HG02852 (cell line): ENCODE results near the gene LINC01488.

Source experiments
- ATAC-seq: cut with Tn5 transposase; IDR thresholded peaks from one replicate; pipeline ENCODE4 v1.9.1; 2021; ENCODE audit warnings: mild to moderate bottlenecking, moderate library complexity; ENCODE audit not compliant: unreplicated experiment

LINC01488 gene

DNA sequence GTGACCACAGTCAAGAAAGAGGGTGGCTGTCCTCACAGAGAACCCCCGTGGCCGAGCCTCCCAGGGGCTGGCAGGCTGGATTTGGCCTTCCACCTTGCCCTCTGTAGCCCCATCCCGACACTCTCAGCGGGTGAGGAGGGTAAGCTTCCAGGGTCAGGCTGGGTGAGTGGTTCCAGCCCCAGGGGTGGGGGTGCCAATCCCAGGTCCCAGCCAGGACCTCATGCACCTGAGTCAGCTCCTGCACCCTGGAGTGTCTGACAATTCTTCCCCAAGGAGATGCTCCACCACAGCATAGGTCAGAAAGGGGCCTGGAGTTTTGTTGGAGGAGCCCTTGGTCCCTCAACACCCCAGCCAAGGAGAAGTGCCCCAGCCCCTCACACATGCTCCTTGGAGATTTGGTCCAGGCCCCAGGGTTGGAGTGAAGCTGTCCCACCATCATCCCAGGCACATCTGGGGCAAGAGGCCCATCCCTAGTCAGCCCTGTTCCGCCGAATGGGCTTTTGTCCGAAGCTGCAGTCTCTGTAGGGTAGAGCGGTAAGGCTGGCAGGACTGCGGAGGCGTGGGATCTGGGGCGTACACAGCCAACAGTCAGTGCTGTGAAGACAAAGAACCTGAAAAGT, 8.4 kb downstream of the LINC01488 start:
- ATAC-seq: no peak

DNA sequence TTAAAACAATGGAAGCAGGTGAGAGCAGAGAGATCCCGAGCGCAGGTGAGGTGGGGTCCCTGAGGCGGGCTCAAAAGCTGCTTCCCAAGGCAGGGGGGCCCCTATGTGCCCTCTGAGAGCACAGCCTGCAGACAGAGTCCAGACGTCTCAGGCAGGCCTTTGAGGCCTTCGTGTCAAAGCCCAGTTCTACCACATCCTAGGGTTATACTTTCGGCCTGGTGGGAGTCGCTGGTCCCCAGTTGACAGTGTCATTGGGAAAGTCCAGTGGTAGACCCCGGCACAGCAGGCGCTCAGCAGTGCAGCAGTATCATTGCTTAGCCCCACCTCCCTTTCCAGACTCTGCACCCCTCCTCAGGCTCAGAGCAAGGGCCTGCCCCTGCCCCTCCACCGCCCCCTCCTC, 9.1 kb downstream of the LINC01488 start:
- no peak for ATAC-seq

DNA sequence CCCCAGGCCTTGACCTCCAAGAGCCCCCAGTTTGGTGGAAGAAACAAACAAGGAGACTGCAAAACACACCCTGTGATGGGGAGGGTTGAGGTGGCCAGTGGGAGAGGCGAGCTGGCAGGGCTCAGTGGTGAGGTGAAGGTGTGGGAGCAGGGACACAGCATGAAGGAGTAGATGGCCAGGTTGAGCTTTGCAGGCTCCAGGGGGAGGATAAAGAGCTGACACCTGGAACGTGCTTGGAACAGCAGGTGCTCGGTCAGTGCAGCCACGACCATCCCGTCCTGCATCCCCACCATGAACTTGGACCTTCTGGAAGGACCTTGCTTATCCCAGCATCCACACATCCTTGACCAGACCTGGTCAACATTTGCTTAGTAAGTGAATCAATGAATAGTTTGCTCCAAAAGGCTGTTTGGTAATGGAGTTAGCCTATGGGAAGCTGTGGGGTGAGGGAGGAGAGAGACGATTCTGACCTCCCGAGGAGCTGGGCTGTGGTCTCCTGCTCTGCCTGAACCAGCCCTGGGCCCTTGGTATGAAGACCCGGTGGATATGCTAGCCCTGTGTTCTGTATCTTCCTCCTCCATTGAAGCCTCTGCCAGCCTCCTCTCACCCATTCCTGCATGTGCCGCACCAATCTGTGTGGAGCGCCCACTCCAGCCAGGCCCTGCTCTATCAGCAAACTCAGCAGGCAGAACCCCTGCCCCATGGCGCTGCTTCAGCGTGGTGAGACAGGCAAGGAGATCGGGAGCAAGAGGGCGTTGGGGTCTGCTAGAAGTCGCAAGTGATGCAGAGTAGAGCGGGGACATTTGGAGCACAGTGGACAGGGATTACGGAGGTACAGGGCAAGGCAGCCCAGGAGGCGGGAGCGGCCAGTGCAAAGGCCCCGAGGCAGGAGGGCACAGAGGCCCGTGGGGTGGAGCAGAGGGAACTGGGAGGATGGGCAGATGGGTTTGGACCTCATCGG, 9.9 kb downstream of the LINC01488 start:
- no peak for ATAC-seq

DNA sequence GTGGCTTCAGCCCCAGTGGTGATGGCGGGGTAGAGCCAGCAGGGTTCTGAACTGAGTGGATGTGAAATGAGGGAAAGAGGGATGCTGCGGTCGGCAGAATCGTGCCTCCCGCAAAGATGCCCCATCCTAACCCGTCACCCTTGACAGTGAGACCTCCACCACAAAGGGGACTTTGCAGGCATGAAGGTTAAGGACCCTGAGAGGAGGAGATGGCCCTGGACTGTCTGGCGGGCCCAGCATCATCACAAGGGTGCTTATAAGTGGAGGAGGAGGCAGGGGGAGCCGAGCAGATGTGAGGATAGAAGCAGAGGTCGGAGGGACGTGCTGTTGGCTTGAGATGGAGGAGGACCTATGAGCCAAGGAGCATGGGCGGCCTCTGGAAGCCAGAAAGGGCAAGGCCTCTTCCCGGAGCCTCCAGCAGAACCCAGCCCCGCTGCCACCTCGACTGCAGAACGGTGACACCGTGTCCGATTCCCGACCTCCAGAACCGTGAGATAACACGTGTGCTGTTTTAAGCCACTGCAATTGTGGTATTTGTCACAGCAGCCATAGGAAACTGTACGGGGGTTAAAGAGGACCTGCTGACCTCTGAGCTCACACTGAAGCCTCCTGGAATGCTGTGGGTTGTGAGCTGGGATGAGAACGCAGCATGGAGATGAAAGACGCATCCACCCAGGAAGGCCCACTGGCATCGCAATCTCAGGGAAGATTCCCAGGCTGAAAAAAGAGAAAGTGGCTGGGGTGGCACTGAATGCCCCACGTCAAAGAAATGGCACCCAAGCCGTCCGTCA, 10.9 kb downstream of the LINC01488 start:
- no peak for ATAC-seq

DNA sequence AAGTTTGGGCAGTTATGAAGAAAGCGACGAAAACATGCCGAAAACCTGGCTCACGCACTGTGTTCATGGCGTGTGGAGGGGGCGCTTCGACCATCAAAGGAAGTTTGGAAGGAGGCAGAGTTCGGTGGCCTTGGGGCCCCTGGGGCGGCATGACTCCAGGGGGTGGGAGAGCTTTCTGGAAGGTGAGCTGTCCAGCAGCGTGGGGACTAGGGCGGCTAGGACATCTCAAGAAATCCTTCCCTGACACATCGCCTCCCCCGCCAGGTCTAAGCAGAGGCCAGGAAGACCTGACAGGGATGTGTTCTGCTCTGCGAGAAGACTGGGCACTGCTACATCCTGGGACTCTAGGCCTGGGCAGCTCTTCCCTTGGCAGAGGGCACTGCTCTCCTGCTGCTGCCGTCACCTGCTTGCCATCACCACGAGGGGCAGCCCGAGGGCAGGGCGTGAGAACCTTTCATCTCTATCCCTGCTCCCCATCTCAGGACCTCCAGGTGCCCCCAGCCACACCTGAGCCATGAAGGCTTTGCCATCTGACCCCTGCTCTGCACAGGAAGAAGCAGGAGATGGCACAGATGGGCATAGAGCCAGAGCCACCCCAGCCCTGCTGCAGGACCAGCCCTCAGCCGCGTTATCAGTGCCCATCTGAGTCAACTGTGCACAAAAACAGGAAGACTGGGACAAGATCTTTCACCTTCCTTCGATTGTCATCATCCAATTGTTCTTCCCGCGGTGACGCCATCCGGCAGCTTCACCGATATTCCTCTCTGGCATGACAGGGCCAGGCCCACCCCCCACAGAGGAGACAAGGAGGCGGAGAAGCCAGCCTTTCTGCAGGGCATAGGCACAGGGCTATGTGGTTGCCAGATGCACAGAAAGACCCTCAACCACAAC, 12.7 kb downstream of the LINC01488 start:
- no peak for ATAC-seq

DNA sequence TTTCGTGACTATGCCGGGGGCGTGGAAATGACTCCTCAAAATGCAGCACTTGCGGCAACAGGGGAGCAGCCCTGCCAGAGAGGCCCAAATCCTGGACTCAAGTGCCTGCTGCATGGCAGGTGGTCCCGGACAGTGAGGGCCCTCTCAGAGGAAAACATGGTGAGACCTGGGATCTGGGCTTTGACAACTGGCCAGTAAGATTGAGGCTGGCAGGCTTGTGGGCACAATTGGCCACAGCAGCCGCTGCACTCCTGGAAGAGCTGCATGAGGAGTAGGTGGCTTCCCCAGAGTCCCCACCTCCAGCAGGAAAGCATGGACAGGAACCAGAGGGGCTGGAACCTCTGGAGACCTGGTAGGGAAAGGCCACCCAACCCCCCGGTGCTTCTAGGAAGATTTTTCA, 13.4 kb downstream of the LINC01488 start:
- ATAC-seq: no peak

DNA sequence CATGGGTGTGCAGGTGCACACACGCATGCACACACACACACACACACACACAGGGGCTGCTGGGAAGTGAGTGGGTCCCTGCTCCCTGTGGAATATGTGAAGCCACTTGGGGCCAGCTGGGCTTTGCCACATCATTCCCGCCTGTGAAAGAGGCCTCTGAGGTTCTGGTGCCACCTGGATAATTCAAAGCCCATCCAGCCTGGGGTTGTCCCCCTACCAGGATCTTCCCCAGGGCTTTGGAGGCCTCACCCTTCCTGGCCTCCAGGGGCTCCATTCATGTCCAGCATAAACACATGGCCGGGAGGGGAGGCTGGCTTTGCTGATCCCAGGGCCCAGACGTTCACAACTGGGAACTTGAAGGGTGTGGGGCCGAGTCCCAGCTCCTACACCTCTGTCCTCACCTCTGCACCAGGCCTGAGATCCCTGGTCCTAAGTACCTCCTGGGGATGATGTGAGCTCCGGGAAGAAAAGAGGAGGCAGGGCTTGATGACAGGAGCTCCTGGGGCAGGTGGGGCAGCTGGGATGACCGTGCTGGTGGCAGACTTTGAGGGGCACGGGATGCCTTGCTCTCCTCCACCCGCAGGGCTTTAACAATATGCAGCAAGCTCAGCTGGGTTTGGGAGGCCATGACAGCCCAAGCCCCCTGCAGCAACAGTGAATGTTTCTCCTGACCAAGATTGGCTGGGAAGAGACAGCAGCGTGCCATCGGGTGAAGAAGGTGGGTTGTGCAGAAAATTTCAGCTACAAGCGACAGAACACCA, 14.2 kb downstream of the LINC01488 start:
- ATAC-seq: no peak

DNA sequence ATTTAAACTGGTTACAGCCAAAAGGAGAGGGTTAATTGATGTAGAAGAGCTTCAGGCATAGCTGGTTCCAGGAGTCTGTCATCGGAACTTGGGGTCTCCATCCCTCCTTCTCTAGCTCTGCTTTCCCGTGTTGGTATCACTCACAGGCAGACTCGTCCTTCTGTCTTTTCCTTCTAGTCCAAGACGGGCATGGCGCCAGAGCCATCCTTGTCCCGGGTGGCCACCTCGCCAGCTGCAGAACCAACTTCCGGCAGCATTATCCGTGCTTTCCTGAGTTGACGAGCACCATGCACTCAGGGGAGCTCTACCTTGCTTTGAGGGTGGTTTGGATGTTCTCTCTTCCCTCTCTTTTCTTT, 14.7 kb downstream of the LINC01488 start:
- no peak for ATAC-seq

DNA sequence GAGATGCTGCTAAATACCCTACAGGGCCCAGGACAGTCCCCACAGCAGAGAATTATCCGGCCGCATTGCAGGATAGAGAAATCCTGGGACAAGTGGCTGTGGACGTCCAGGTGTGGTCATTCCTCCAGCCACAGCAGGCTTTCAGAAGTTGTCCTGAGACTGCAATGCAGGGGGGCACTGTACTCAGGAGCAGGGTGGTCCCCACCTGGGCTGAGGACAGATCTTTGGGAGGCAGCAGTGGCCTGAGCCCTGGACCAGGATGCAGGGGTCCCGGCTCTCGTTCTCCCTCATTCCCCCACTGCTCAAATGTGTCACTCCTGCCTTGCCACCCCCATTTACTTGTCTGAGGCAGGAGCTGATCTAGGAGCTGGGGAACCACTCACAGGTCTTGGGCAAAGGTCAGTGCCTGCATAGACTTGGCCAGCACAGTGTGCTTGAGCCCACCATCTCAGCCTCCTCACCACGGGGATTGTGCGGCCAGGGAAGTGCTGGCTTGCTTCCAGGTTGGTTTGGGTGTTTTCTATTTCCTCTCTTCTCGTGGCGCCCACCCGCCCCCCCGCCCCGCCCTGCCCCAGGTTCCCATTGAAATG, 15.3 kb downstream of the LINC01488 start:
- no peak for ATAC-seq

DNA sequence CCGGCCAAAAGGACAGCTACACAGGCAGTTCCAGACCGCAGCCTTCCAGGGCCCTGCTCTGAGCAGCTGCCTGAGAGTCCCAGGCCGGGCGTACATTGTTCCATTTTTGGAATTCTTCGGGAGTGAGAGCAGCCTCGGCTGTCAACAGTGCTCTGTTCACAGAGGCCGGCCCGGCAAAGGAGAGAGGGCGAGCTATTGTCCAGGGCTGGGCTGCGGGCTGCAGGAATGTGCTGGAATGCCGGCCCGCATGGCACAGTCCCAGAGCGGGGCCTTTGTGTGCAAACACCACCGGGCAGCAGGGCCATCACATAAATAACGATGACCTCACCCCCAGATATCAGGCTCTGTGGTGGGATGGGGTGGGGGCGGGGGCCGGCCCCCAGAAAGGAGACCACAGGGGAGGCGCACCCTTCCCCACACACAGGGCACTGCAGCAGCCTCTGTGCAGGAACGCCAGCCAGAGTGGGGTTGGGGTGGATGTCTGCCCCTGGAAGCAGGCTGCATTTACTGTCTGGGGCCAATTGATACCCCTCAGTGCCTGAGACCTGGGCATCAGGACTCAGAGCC, 15.8 kb downstream of the LINC01488 start:
- no peak for ATAC-seq

DNA sequence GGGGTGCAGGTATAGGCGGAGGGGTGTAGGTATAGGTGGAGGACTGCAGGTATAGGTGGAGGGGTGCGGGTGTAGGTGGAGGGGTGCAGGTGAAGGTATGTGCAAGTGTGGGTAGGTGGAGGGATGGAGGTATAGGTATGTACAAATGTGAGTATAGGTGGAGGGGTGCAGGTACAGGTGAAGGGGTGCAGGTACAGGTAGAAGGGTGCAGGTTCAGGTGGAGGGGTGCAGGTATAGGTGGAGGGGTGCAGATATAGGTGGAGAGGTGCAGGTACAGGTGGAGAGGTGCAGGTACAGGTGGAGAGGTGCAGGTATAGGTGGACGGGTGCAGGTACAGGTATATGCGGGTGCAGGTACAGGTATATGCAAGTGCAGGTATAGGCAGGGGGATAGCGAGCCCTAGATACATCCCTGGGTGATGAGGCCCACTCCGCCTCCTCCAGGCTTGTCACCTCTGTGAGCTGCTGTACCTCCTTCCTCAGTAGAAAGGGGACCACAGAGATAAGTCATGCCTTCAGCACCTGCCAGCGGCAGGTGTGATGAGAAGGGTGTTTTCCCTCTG, 17.2 kb downstream of the LINC01488 start:
- ATAC-seq: no peak

DNA sequence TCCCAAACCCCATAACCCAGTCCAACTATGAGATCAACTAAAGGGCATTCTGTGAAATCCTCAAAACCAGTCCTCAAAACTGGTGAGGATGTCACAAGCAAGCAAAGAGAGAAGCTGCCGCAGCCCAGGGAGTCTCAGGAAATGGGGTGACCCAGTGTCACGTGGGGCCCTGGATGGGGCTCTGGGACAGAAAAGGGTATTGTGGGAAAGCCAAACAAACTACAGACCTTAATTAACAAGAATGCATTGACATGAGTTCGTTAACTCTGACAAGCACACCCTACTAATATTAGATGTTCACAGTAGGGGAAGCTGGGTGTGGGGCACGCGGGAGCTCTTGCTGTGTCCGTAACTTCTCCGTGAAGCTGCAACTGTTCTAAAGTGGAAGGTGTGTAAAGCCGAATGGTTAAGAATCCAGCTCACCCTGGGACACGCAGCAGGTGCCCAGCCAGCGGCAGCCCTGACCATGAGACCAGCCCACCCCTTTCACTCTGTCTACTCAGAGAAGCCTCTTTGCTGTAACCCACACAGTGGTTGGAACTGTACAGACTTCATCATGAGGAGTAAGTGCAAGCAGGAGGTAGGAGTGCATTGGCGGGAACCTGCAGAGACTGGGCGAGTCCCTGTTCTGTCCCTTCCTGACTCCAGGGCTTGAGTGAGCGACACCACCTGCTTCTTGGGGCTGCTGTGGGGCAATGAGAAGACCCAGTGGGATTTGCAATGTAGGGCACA, 17.9 kb downstream of the LINC01488 start:
- no peak for ATAC-seq

DNA sequence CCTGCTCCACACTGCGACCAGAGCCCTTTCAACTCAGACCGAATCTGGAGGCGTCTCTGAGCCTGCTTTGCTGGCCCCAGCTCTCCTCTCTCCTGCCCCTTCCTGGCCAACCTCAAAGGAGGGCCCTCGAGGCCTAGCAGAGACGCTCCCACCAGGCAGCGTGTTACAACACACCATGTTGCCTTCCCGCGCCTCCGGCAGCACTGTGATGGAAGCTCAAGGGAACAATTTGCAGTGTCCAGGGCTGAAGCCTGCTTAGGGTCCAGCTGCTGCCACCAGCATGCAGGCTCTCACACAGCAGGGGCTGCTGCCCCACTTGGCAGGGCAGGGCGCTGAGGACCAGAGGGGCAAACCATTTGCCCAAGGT, 18.4 kb downstream of the LINC01488 start:
- ATAC-seq: no peak

DNA sequence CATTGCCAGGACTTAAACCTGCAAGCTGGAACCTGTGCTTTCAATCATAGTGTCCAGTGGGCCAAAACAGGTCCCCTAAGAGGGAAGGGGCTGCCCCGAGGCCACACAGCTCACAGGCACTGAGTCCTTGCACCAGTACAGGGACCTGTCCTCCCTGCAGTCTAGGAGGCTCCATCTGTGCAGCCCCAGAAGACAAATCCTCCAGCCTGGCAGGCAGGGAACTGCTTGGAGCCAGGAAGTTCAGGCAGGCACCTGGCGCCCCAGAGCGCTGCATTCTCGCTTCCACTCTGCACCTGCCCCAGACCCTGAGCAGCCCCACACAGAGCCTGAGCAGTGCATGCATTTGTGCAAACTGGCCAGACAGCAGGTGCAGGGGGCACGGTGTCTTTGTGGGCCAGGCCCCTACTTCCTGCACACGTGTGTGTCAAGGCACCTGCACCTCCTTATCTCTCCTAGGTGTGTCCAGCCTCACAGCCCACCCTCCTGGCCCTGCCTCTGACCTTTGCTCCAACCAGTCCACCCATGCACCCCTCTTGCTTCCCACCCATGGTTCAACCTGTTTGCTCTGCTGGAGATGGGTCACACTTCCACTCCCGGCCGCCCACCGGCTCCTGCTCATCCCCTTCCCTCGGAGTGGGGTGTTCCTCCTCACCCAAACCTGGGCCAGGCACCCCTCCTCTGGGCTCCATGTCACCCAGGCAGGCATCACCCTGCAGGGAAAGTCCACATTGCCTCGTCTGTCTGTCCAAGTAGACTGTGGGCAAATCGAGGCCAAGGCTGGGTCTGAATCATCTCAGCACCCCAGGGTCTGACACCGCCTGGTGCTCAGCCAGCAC, 19.0 kb downstream of the LINC01488 start:
- no peak for ATAC-seq

DNA sequence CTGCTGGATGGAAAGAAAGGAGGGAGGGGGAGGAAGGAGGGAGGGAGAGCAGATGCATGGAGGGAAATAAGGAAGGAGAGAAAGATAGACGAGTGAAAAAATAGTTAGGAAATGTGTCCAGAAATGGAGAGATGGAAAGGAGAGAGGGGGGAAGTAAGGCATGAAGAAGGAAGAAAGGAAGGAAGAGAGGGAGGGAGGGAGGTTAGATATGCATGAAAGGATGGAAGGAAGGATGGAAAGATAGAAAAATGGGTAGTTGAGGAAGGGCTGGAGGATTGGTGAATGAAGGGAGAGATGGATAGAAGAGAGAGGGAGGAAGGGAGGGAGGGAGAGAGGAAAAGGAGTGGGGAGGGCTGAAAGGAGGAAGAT, 19.6 kb downstream of the LINC01488 start:
- ATAC-seq: no peak

DNA sequence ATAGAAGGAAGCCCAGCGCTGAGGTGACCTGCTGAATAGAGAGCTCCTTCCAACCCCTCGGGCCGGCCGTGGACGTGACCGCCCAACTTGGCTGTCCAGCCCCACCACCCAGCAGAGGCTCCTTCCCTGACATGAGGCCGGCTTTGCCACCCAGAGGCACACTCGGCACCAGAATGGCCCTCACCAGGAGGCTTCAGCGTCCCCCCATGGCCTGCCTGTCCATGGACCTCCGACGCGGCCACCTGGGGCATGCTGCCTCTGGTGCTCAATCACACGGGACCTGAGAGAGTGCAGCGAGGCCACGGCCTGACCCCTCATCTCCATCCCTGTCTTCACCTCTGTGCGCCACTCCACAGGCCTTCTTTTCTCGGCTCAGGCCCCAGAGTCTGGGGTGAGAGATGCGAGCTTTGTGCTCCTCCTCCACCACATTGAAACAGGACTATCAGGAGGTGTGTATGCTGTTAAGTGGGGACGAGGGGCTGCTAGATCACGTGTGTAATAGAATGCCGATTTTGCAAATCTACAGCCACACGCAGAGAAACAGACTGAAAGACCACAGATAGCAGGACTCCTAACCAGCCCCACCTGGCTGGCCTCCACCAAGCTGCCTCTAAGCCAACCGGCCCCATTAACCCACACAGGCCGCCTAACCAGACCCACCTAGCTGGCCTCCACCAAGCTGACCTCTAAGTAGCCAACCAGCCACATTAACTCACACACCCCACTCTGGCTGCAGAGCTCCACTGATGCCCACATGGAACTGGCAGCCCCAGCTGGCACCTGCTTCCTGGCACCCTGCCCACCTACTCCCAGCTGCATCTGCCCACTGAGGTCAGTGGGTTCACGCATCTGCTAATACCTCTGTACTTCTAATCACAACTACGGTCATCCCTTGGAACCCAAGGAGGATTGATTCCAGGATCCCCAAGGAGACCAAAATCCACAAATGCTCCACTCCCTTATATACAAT, 20.7 kb downstream of the LINC01488 start:
- ATAC-seq: no peak
